NCI-H1105 treated with DMSO at 0.1 percent for 48 hours (cell line): ENCODE data around the gene HOXC10.

ENCODE experiments used
- DNase-seq: peaks from one replicate; lab custom pipeline; 2025; lab: John Stamatoyannopoulos, UW

HOXC10 gene

GRCh38 chr12:53977596-53978445, 7.1 kb upstream of the HOXC10 start:
- DNase-seq = no peak

- DNase-seq = no peak
These were observed 6.2 kb upstream of the HOXC10 start for GRCh38 chr12:53978477-53979356.

GRCh38 chr12:53980104-53980801, 4.7 kb upstream of the HOXC10 start:
- no peak for DNase-seq

GRCh38 chr12:53980802-53981496, 4.0 kb upstream of the HOXC10 start:
- DNase-seq = no peak

- no peak for DNase-seq
These were observed 3.0 kb upstream of the HOXC10 start for GRCh38 chr12:53981634-53982565.

GRCh38 chr12:53982648-53983567, 2.0 kb upstream of the HOXC10 start:
- DNase-seq = no peak

GRCh38 chr12:53983568-53983949, 1.4 kb upstream of the HOXC10 start:
- DNase-seq = no peak

- no peak for DNase-seq
These were observed 885 bp upstream of the HOXC10 start for GRCh38 chr12:53983950-53984572.

GRCh38 chr12:53985692-53985993, 697 bp downstream of the HOXC10 start:
- DNase-seq = no peak

- DNase-seq = no peak
These were observed 1.2 kb downstream of the HOXC10 start for GRCh38 chr12:53985994-53986685.

GRCh38 chr12:53986686-53987483, 1.9 kb downstream of the HOXC10 start:
- DNase-seq = no peak

- DNase-seq = no peak
These were observed 2.9 kb downstream of the HOXC10 start for GRCh38 chr12:53987787-53988230.

- no peak for DNase-seq
These were observed 3.7 kb downstream of the HOXC10 start for GRCh38 chr12:53988541-53989226.

GRCh38 chr12:53989227-53990113, 4.5 kb downstream of the HOXC10 start:
- DNase-seq = no peak

GRCh38 chr12:53990311-53991076, 5.5 kb downstream of the HOXC10 start:
- no peak for DNase-seq
